HG03439 (cell line): Measurements from ENCODE around the gene SLC36A2.
"Not testable (repeated sequence)": the region's sequence is repeated elsewhere in the genome, so short reads cannot be mapped to it uniquely, and the experiment has no call there.

Experiments
- ATAC-seq: cut with Tn5 transposase; IDR thresholded peaks from one replicate; pipeline ENCODE4 v1.9.1; 2021; ENCODE audit warnings: mild to moderate bottlenecking, moderate library complexity; ENCODE audit not compliant: unreplicated experiment

SLC36A2 gene

GRCh38 chr5:151347369-151347768 is at the start of gene SLC36A2:
Gene SLC36A2, minus strand, starts transcription at chr5:151347559. Its CDS starts 99 bp downstream, at chr5:151347460.
- no peak for ATAC-seq

DNA sequence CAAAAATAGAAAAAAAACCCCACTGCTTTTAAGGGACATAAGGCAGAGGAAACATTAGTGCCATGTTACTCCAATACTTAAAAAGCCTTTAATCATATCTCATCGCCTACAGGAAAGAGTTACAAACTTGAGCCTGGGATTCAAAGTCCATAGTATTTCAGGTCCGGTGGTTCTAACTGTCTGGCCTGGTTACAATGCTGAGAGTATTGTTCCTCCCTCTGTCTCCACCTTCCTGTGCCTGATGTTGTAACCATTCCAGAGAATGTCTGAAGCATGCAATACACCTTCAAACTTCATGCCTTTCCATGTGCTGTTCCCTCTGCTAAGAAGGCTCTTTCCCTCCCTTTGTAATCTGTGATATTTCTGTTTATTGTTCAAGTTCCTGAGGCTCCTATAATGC is 41.6 kb upstream of the SLC36A2 start:
- ATAC-seq: no peak

GRCh38 chr5:151384106-151384505 is 36.7 kb upstream of the SLC36A2 start:
- ATAC-seq: no peak

- ATAC-seq: no peak
Measured at GRCh38 chr5:151383011-151383410, 35.7 kb upstream of the SLC36A2 start.

GRCh38 chr5:151382576-151382975 is 35.2 kb upstream of the SLC36A2 start:
- no peak for ATAC-seq

- no peak for ATAC-seq
Measured at GRCh38 chr5:151381899-151382298, 34.5 kb upstream of the SLC36A2 start.

- ATAC-seq: no peak
Measured at GRCh38 chr5:151378616-151379015, 31.3 kb upstream of the SLC36A2 start.

DNA sequence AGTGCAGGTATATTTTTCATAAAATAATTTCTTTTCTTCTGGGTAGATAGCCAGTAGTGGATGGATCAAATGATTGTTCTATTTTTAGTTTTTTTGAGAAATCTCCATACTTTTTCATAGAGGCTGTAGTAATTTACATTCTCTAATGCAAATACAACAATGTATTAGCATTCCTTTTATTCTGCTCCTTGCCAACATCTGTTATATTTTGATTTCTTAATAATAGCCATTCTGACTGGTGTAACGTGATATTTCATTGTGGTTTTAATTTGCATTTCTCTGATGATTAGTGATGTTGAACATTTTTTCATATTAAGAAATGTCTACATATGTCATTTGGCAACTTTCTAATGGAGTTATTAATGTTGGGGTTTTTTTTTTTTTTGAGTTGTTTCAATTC is 27.2 kb upstream of the SLC36A2 start:
- ATAC-seq: no peak

GRCh38 chr5:151367038-151367437 is 19.7 kb upstream of the SLC36A2 start:
- ATAC-seq: not testable (repeated sequence)

DNA sequence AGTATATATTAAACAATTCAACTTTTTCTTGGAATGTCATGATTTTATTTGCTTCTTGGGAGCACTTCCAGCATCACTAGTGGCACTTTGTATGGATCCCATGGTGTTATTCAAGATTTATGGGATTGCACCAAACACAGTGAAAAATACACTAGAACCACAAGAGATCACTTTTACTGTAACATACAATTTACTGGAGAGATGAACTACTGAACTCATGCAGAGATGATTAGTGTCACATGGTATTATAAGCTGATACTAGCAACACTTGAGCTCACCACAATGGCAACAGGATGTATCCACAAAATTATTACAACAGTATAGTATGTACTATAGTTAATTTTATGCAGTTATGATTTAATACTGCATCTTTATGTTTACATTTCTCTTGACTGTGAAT is 16.3 kb upstream of the SLC36A2 start:
- no peak for ATAC-seq

GRCh38 chr5:151362970-151363369 is 15.6 kb upstream of the SLC36A2 start:
- ATAC-seq: no peak

GRCh38 chr5:151359391-151359790 is 12.0 kb upstream of the SLC36A2 start:
- no peak for ATAC-seq

DNA sequence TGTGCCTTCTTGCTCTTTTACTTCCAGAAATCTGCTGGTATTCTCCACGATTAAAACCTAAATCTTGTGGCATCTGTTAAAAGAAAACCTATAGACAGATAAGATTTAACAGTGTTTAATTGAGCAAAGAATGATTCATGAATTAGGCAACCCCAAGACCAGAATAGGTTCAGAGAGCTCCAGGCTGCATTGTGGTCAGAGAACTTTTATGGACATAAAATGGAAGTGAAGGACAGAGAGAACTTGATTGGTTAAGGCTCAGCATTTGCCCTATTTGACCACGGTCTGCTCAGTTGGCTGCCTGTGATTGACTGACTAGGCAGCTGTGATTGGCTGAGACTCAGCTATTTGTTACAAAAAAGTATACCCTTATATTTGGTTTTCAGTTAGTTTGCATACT is 10.4 kb upstream of the SLC36A2 start:
- no peak for ATAC-seq

- no peak for ATAC-seq
Measured at GRCh38 chr5:151357097-151357496, 9.7 kb upstream of the SLC36A2 start.

GRCh38 chr5:151351671-151352070 is 4.3 kb upstream of the SLC36A2 start:
- no peak for ATAC-seq

- no peak for ATAC-seq
Measured at GRCh38 chr5:151348789-151349188, 1.4 kb upstream of the SLC36A2 start.

DNA sequence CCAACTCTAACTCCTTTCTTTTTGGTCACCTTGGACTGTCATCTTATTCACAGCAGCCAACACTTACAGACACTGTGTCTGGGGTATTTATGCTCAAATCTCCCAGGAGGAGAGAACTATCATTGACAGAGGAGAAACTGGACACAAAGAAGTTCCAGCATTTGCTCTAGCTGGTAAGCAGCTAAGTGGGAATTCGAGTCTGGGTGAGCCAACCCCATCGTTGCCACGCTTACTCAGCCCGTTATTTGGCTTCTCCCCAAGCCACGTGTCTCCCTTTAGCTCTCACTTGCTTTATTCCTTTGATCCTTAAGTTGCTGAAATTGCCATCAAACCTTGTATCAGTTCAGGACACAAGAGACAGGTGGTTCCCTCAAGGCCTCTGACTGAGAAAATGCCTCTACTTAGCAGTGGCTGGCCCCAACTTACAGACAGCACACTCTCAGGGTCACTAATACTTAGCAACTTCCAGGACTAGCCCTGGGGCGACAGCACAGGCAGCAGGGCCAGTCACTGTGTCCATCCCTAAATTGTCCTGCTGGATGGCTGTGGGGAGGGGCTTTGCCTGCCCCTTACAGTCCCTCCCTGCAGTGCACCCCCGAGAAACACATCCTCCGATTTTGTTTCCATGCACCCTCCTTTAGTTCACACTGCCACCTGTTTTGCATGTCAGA is 1.4 kb downstream of the SLC36A2 start:
- no peak for ATAC-seq

DNA sequence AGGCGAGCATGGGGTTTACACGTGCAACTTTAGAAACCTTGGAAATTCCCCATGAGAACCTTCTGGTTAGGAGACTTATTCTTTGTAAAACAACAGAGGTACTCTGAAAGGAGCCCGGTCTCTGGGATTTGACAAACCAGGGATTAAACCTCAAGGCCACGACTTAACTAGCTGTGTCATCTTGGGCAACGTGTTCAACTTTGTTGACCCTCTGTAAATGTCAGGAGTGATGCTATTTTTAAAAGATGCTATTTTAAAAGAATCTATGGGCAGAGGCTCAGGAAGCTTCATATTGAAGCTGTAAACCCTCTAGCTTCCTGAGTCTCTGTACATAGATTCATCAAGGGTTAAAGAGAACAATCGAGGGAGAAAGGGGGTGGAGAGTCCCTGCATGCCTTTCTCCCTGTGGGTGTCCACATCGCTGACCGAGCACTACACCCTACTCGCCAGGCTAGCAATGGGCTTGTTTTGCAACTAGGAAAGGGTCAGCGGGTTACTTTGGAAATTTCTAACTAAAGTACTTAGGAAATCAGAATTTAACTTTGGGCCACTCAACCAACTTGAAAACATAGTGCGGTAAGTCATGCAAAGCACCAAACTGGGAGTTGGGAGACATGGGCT is 2.1 kb downstream of the SLC36A2 start:
- no peak for ATAC-seq

- ATAC-seq: no peak
Measured at GRCh38 chr5:151344088-151344487, 3.3 kb downstream of the SLC36A2 start.

DNA sequence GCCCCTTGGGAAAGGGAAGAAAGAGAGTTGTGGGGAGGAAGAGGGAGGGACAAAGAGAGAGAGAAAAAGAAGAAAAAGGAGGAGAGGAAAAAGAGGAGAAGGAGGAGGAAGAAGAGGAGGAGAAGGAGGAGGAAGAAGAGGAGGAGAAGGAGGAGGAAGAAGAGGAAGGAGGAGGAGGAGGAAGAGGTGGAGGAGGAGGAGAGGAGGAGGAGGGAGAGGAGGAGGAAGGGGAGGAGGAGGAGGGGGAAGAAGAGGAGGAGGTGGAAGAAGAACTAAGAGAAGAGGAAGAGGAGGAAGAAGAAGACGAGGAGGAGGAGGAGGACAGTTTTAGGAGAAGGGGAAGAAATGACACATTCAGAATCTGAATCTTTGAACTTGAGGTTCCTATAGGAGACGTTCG is 7.4 kb downstream of the SLC36A2 start:
- no peak for ATAC-seq

GRCh38 chr5:151338734-151339133 is 8.6 kb downstream of the SLC36A2 start:
- ATAC-seq: no peak

- ATAC-seq: no peak
Measured at GRCh38 chr5:151332857-151333256, 14.5 kb downstream of the SLC36A2 start.

DNA sequence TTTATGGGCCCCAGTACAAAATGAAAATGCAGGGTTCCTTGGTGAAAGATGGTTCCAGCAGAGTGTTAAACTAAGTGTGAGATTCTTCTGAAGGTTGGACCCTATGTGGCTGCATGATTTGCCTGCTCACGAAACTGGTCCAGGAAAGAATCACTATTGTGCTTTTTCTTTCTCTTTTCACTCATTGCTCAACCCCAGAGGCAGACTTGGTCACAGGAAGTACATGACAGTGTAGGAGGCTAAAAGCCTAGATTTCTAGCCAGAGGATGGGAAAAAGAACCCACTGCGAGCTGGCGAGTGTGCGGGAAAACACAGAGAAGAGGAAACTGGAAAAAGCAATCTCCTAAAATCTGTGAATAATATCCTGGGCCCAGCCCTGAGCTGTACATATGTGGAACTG is 18.6 kb downstream of the SLC36A2 start:
- no peak for ATAC-seq
